ENCODE measurements around the gene ACKR2. TPM values are rescaled to one million over a fixed set of nuclear protein-coding genes. Genes with fewer than 3 reads are reported as not detected.
"Not testable (repeated sequence)": the region's sequence is repeated elsewhere in the genome, so short reads cannot be mapped to it uniquely, and the experiment has no call there.

ACKR2 gene
- total RNA-seq, 2 experiments from 2014 or later, result 2.0 to 2.3 TPM

DNA sequence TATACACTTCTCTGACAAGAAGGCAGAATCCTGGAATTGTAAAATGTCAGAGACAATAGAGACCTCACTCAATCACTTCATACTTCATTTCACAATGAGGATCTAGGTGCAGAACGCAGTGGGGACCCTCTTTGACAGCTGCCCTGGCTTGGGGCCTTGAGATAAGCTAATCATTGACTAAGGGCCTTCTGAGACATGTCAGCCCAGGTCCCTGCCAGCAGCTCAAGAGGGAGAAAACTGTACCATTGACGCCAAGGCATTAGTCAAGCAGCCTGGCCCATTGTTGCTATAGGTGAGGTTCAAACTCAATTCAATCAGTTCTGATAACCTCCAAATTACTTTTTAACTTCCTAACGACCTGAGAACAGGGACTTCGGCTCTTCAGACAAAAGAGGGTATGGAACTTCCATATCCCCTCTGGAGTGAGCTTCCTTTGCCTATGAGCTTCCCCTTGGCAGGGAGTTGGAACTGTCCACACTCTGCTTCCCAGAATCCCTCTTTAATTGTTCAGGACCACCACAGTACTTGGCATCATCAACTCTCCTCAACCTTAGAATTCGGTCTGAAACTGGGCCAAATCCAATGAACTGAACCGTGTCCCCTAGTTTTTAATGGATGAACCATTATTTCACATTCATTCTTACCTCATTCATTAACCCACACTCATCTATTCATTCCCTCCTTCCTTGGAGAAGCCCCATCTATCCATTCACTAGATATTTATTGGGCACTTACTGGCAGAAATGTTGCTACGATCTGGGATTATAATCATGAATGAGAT is 67.9 kb downstream of the ACKR2 start:
- DNase-seq, result no peak
- ChIA-PET CTCF (no interaction called here), POLR2A (no interaction called here)
- Mint-ChIP-seq H3K36me3 (ENCODE audit: low read depth) (no peaks in the 10 kb centered on the region), H3K9me3 (no peaks in the 10 kb centered on the region), H3K27me3 (peaks cover 18% of the 10 kb centered on the region), H3K4me1 (peaks cover 15% of the 10 kb centered on the region), H3K27ac (no peak overlapping the region), H3K4me3 (no peak overlapping the region)

DNA sequence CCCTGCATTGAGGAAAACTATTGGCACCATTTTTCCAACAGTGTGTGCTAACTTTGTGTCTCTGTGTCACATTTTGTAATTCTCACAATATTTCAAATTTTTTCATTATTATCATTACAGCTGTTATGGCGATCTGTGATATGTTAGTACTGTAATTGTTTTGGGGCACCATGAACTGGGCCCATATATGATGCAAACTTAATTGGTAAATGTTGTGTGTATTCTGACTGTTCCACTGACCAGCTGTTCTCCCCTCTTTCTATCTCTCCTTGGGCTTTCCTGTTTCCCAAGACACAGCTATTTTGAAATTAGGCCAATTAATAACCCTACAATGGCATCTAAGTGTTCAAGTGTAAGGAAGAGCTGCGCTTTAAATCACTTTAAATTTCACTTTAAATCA is 68.6 kb downstream of the ACKR2 start:
- H3K4me1 Mint-ChIP-seq, result peaks cover 15% of the 10 kb centered on the region

DNA sequence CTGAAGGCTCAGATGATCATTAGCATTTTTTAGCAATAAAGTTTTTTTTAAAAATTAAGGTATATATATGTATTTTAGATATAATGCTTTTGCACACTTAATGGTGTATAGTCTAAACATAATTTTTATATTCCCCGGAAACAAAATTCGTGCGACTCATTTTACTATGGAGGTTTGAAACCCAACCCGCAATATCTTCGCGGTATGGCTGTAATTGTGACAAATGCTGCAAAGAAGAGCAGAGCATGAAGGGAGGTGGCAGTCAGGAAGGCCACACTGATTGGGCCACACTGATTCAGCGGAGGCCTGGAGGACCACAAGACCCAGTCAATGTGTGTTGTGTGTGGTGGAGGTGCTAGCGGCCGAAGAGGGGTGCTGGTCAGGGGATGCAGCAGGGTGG is 70.9 kb downstream of the ACKR2 start:
- CTCF ChIA-PET, result interaction anchor here (2.4 kb wide), 1 partner anchor 49 kb away, joined by 15 read pairs; no protein-coding TSS in a partner anchor
- Mint-ChIP-seq H3K36me3 (ENCODE audit: low read depth) (no peaks in the 10 kb centered on the region), H3K4me1 (peaks cover 15% of the 10 kb centered on the region), H3K27me3 (peaks cover 9% of the 10 kb centered on the region), H3K9me3 (no peaks in the 10 kb centered on the region), H3K4me3 (peak overlapping the region; percentile 66), H3K27ac (peak overlapping the region; percentile 23)
- DNase-seq, result no peak
- POLR2A ChIA-PET, result interaction anchor here (0.8 kb wide), 1 partner anchor 49 kb away, joined by 3 read pairs; no protein-coding TSS in a partner anchor

More for the DNA sequence above, 68.6 kb downstream of the ACKR2 start:
- H3K9me3 Mint-ChIP-seq, result no peaks in the 10 kb centered on the region
- ChIA-PET CTCF (interaction anchor here (1.2 to 2.4 kb wide), 3 partner anchors 39 to 96 kb away, joined by 4 to 15 read pairs (median 6); no protein-coding TSS in a partner anchor), POLR2A (interaction anchor here (1.1 kb wide), 1 partner anchor 47 kb away, joined by 4 read pairs; no protein-coding TSS in a partner anchor)
- no peaks in the 10 kb centered on the region for H3K36me3 Mint-ChIP-seq (ENCODE audit: low read depth)
- no peak overlapping the region for H3K4me3 Mint-ChIP-seq
- no peak for DNase-seq
- peaks cover 13% of the 10 kb centered on the region for H3K27me3 Mint-ChIP-seq
- H3K27ac Mint-ChIP-seq, result no peak overlapping the region

DNA sequence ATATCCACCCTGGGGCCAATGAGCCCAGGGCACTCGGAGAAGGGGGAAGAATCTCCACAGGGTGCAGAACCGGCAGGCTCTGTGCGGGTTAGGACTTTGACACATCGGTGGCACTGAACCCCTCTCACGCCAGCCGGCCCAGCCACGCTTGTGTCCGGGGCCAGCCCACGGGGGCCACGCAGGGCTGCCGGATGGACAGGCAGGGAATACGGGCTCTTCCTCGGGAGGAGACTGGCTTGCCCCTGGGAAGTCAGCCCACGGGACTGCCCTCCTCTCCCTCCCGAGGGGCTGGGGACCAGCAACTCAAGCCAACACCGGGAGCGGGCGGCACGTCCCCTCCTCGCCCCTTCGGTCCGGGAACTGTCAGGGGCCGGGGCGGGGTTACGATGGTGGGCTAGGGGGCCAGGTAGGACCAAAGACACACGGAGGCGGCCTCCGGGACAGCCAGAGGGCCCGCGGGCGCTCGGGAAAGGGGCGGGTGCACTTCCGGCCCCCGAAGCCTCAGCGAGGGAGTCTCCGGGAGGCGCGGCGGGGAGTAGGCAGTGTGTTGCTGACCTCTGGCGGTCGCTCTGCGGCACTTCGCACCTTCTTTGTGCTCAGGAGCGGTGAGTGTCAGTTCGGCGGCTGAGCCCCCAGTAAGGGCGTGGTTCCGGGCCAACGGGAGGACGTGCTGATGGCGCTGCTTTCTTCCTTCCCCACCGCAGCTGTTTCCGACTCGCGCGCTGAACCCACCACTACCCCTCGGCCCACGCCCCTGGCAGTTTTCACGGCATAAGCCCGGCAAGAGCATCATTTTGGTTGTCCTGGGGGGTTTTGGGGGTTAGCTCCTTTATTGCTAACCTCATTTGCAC is 71.6 kb downstream of the ACKR2 start:
- H3K27me3 Mint-ChIP-seq, result peaks cover 10% of the 10 kb centered on the region
- CTCF ChIA-PET, result interaction anchor here (0.6 to 2.2 kb wide), 25 partner anchors 8 to 379 kb away, joined by 3 to 19 read pairs (median 4); partner anchors contain the start of gene HIGD1A
- peak; percentile 92 for DNase-seq
- no peaks in the 10 kb centered on the region for H3K36me3 Mint-ChIP-seq (ENCODE audit: low read depth)
- no peaks in the 10 kb centered on the region for H3K9me3 Mint-ChIP-seq
- H3K4me3 Mint-ChIP-seq, result peak overlapping the region; percentile 74
- peaks cover 15% of the 10 kb centered on the region for H3K4me1 Mint-ChIP-seq
- POLR2A ChIA-PET, result interaction anchor here (0.6 to 1.1 kb wide), 5 partner anchors 9 to 60 kb away, joined by 3 to 4 read pairs (median 3); no protein-coding TSS in a partner anchor
- H3K27ac Mint-ChIP-seq, result peak overlapping the region; percentile 81

DNA sequence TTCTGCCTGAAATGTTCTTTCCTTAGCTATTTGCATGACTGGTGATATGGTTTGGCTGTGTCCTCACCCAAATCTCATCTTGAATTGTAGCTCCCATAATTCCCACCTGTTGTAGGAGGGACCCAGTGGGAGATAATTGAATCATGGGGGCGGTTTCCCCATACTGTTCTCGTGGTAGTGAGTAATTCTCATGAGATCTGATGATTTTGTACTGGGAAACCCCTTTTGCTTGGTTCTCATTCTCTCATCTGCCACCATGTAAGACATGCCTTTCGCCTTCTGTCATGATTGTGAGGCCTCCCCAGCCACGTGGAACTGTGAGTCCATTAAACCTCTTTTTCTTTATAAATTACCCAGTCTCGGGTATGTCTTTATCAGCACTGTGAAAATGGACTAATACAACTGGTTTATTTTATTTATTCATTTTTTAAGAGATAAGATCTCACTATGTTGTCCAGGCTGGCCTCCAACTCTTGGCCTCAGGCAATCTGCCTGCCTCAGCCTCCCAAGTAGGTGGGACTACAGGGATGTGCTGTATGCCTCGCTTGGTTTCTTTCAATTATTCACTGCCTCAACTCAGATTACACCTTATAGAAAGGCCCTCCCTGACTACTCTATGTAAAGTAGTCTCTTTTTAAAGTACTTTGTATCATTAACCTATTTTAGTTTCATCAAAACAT is 74.1 kb downstream of the ACKR2 start:
- peaks cover 18% of the 10 kb centered on the region for H3K27me3 Mint-ChIP-seq
- H3K27ac Mint-ChIP-seq; H3K4me3 Mint-ChIP-seq; H3K9me3 Mint-ChIP-seq; CTCF ChIA-PET; H3K36me3 Mint-ChIP-seq (ENCODE audit: low read depth); DNase-seq; POLR2A ChIA-PET: not testable (repeated sequence)
- peaks cover 15% of the 10 kb centered on the region for H3K4me1 Mint-ChIP-seq

DNA sequence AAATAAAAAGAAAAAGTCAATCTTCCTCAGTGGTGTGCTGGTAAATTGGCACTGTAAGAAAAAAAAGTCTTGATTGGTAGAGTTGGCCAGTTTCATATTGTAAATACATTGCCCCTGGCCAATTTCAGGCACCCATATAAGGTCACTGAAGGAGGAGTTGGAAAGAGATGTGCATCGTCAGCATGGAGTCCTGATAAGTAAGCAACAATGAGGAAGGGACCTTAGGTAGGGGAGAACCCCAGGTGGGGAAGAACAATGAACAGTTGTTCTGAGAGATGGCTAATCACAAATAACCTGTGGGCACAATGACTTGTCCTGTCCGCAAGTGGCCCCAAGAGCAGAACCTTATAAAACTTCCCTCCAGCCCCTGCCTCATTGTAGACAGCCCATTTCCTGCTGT is 75.1 kb downstream of the ACKR2 start:
- no peaks in the 10 kb centered on the region for H3K9me3 Mint-ChIP-seq
- H3K27me3 Mint-ChIP-seq, result peaks cover 23% of the 10 kb centered on the region
- no peak for DNase-seq
- POLR2A ChIA-PET, result no interaction called here
- H3K4me3 Mint-ChIP-seq, result no peak overlapping the region
- CTCF ChIA-PET, result no interaction called here
- no peak overlapping the region for H3K27ac Mint-ChIP-seq
- peaks cover 15% of the 10 kb centered on the region for H3K4me1 Mint-ChIP-seq
- no peaks in the 10 kb centered on the region for H3K36me3 Mint-ChIP-seq (ENCODE audit: low read depth)

DNA sequence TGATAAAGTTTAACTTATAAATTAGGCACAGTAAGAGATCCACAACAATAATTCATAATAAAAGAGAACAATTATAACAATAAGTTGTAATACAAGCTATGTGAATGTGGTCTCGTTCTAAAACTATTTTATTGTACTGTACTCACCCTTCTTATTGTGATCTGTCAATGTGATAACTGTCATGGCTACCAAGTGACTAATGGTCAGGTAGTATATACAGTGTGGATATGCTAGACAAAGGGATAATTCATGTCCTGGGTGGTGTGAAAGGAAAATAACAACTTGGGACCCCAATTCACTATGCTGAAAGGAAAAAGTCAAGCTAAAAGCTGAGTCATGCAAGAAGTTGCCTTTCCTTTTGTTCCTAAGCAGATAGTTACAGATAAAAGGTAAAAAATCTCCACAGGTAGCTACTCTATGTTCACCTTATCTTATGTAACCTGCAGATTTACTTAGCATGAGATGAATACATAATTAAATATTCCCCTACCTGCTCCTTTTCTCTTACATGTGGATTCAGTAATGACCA is 77.1 kb downstream of the ACKR2 start:
- POLR2A ChIA-PET, result no interaction called here

DNA sequence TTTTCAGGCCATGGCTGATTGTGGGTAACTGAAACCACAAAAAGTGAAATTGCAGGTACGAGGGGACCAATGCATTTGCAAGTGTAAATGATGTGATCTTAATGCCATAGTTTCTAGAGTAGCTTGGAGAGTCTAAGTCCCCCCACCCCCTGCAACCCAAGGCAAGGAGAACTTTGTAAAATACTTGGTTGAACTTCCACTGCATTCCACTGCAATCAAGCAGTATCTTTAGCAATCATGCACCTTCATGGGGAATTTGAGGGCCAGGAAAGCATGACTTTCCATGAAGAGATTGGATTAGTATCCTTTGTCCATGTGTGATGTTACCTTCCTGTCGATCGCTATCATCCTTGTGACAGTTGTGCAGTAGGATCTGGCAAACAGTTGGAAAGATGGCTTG is 77.8 kb downstream of the ACKR2 start:
- DNase-seq, result no peak
- H3K27ac Mint-ChIP-seq, result no peak overlapping the region
- H3K4me3 Mint-ChIP-seq, result no peak overlapping the region
- CTCF ChIA-PET, result no interaction called here
- H3K27me3 Mint-ChIP-seq, result peaks cover 21% of the 10 kb centered on the region
- H3K9me3 Mint-ChIP-seq, result peaks cover 3% of the 10 kb centered on the region
- H3K36me3 Mint-ChIP-seq (ENCODE audit: low read depth), result no peaks in the 10 kb centered on the region
- POLR2A ChIA-PET, result no interaction called here
- peaks cover 13% of the 10 kb centered on the region for H3K4me1 Mint-ChIP-seq

More for the DNA sequence above, 77.1 kb downstream of the ACKR2 start:
- Mint-ChIP-seq H3K9me3 (no peaks in the 10 kb centered on the region), H3K4me3 (no peak overlapping the region), H3K27me3 (peaks cover 19% of the 10 kb centered on the region), H3K36me3 (ENCODE audit: low read depth) (no peaks in the 10 kb centered on the region), H3K27ac (no peak overlapping the region), H3K4me1 (peaks cover 10% of the 10 kb centered on the region)
- no peak for DNase-seq
- CTCF ChIA-PET, result no interaction called here

DNA sequence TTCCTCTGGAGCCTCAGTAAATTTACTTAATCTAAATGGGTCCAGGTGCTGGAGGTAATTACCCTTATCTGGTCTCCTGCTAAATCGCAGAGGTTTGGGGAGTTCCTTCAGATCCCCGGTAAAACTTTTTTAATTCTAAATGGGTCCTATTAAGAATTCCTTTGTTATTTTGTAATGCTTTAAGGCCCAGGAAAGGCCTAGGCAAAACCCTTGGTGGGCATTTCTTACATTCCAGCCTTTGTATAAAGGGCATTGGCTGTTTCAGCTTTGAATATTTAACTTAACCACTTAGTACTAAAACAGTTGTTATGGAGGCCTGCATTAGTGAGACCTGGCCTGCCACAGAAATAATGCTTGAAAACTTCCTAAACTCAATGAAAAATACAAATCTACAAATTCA is 81.8 kb downstream of the ACKR2 start:
- Mint-ChIP-seq H3K4me1 (peaks cover 29% of the 10 kb centered on the region), H3K36me3 (ENCODE audit: low read depth) (no peaks in the 10 kb centered on the region), H3K4me3 (no peak overlapping the region), H3K27ac (no peak overlapping the region), H3K9me3 (peaks cover 4% of the 10 kb centered on the region), H3K27me3 (peaks cover 20% of the 10 kb centered on the region)
- POLR2A ChIA-PET, result interaction anchor here (1.7 kb wide), 1 partner anchor 10 kb away, joined by 3 read pairs; no protein-coding TSS in a partner anchor
- DNase-seq, result no peak
- CTCF ChIA-PET, result no interaction called here

DNA sequence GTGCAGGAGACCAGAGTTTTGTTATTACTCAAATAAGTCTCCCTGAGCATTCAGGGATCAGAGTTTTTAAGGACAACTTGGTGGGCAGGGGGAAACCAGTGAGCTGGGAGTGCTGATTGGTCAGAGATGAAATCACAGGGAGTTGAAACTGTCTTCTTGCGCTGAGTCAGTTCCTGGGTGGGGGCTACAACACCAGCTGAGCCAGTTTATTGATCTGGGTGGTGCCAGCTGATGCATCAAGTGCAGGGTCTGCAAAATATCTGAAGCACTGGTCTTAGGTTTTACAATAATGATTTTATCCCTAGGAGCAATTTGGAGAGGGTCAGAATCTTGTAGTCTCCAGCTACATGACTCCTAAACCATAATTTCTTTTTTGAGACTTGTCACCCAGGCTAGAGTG is 82.9 kb downstream of the ACKR2 start:
- DNase-seq, result no peak
- ChIA-PET POLR2A (interaction anchor here (1.7 kb wide), 1 partner anchor 11 kb away, joined by 3 read pairs; no protein-coding TSS in a partner anchor), CTCF (no interaction called here)
- peaks cover 15% of the 10 kb centered on the region for H3K27me3 Mint-ChIP-seq
- H3K4me3 Mint-ChIP-seq, result no peak overlapping the region
- H3K27ac Mint-ChIP-seq, result no peak overlapping the region
- H3K4me1 Mint-ChIP-seq, result peaks cover 30% of the 10 kb centered on the region
- peaks cover 5% of the 10 kb centered on the region for H3K9me3 Mint-ChIP-seq
- H3K36me3 Mint-ChIP-seq (ENCODE audit: low read depth), result no peaks in the 10 kb centered on the region

DNA sequence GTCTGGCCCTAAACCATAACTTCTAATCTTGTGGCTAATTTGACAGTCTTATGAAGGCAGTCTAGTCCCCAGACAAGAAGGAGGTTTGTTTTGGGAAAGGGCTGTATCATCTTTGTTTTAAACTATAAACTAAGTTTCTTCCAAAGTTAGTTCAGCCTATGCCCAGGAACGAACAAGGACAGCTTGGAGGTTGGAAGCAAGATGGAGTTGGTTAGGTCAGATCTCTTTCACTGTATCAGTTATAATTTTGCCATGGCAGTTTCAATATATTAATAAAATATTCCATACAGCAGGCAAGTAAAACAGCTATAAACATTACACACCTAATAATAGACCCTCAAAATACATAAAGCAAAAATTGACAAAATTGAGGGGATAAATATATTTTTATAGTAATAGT is 83.6 kb downstream of the ACKR2 start:
- H3K4me1 Mint-ChIP-seq, result peaks cover 30% of the 10 kb centered on the region
- H3K9me3 Mint-ChIP-seq, result peaks cover 8% of the 10 kb centered on the region
- H3K36me3 Mint-ChIP-seq (ENCODE audit: low read depth), result no peaks in the 10 kb centered on the region
- no peak overlapping the region for H3K27ac Mint-ChIP-seq
- DNase-seq, result no peak
- peaks cover 12% of the 10 kb centered on the region for H3K27me3 Mint-ChIP-seq
- ChIA-PET POLR2A (interaction anchor here (1.7 kb wide), 1 partner anchor 11 kb away, joined by 3 read pairs; no protein-coding TSS in a partner anchor), CTCF (interaction anchor here (0.9 kb wide), 1 partner anchor 11 kb away, joined by 4 read pairs; no protein-coding TSS in a partner anchor)
- H3K4me3 Mint-ChIP-seq, result no peak overlapping the region

DNA sequence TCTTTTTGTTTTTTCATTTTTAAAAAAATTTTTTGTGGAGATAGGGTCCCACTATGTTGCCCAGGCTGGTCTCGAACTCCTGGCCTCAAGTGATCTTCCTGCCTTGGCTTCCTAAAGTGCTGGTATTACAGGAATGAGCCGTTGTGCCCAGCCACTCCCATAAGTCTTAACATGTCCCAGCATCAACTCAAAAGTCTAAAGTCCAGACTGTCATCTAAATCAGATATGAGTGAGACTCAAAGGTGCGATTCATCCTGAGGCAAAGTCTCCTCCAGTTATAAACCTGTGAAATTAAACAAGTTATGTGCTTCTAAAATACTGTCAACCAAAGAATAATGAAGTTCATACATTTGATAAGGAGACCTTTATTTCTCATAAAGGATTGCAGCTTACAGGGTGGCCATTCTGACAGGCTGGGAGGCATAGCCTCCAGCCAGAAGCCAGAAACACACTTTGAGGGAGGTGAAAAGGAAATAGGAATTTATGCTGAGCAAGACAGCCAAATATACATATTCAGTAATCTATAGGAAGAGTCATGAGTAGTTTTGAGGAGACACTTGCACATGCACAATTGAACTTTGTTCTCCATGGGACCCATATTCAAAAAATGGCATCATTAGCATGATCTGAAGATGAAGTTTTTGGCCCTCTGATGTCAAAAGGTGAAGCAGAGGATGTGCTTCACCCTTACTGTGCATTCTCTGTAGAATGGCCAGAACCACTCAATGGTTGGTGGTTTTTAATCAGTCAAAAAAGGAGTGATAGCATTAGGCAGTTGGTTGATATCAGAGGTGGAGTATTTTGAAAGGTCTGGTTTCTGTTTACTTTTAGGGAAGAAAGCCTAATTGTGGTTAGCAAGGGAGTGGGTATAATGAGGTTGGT is 85.7 kb downstream of the ACKR2 start:
- ChIA-PET CTCF (no interaction called here), POLR2A (no interaction called here)
- Mint-ChIP-seq H3K4me3 (no peak overlapping the region), H3K27ac (peak overlapping the region; percentile 8), H3K9me3 (peaks cover 14% of the 10 kb centered on the region), H3K27me3 (peaks cover 3% of the 10 kb centered on the region), H3K36me3 (ENCODE audit: low read depth) (no peaks in the 10 kb centered on the region), H3K4me1 (peaks cover 30% of the 10 kb centered on the region)
- DNase-seq, result no peak
